NCI-H524 treated with DMSO at 0.1 percent for 48 hours (cell line): Measurements from ENCODE around the gene CUZD1.

ENCODE experiments used
- DNase-seq: peaks from one replicate; lab custom pipeline; 2025; lab: John Stamatoyannopoulos, UW

Gene CUZD1

DNA sequence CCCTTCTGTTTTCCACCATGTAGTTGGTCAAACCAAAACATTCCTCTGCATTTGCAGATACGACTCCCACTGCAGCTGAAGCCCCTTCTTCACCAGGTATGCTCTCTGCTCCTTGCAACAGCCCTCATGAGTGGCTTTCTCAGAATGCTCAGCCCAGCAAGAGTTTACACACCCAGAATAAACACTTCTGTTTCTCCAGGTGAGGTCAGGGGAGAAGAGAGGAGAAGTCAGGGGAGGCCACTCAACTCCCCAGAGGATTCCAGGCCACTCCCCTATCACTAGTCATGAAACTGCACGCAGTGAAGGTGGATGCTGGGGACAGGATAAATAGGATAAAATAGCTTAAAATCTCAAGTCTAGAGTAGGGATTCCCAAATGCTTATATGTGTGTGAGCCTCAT, 31.2 kb downstream of the CUZD1 start:
- DNase-seq = no peak

DNA sequence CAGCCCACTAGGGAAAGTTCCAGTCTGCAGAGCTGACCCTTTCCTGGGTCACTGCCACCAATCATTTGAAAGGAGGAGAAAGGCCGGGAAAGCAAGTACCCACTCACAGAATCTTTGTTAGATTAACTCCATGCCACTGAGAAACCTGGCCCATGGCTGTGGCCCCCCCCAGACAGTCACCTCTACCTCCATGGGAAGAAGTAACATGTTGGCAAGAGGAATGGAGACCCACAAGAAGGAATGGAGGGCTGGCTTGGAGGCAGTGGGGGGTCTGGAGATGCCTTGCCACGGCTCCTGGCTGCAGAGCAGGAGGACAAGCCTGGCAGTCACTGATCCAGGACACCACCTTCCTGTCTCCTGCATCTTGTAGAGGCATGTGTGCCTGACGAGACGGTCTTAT, 32.9 kb downstream of the CUZD1 start:
- no peak for DNase-seq

DNA sequence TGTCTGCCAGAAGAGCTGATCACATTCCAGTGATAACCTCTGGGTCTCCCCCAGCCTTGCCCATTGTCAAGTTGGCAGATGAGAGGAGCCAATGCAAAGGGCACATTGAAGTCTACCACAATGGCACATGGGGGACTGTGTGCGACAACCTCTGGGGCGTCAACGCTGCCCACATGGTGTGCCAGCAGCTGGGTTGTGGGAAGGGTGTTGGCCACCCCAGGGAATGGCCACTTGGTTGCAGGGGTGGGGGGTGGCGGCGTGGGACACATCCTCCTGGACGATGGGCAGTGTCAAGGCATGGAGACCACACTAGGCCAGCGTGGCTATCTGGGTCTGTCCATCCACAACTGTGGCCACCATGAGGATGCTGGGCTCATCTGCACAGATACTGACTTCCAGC, 43.4 kb downstream of the CUZD1 start:
- DNase-seq = no peak

DNA sequence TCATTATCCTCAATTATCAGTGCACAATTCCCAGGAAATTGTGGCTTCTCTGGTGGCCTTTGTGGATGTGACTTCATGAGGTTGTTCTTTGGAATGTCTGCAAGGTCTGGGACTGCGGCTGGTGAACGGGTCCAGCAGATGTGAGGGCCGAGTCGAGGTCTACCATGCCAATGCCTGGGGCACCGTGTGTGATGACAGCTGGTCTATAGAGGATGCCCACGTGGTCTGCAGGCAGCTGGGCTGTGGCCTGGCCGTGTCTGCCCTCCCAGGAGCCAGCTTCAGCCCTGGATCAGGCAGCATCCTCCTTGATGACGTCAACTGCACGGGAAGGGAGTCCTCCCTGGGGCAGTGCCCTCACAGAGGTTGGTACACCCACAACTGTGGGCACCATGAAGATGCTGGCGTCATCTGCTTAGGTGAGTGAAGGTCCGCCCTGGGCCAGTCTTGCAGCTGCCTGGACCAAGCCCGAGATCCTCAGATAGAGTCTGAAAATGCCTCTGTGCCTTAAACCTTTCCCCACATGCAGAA, 46.9 kb downstream of the CUZD1 start:
- DNase-seq = no peak

DNA sequence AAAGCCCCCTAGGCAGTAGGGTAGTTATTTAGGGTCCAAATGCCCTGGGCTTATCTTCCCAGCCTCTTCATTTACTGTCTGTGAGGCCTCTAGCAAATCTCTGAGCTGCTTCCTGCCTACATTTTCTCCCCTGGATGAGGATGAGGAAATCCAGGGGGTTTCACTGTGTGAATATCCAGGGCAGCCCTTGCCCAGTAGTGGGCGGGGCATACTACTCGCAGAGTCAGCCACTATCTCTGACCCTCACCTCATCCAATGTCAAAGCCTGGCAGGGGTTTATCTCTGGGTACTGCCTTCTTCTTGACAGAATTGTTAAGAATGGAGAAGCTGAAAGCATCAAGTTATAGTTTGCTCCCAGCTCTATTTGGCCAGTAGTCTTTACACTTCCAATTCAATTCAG, 48.9 kb downstream of the CUZD1 start:
- DNase-seq = no peak

DNA sequence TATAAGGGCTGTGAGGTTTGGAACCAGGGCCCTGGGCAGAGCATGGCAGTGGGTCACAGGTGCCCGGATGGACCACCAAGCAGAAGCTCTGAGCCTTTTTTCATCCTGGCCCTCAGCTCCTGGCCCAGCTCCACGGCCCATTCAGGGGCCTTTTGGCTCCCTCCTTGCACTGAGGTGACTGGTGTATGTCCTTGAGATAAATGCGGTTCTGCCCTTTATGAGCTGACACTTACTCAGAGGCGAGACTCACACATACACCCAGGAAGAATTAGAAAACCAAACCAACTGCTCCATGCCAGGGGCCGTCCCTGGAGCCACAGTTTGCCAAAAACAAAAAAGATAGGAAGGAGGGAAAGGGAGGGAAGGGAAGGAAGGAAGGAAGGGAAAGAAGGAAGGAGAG, 49.7 kb downstream of the CUZD1 start:
- no peak for DNase-seq

DNA sequence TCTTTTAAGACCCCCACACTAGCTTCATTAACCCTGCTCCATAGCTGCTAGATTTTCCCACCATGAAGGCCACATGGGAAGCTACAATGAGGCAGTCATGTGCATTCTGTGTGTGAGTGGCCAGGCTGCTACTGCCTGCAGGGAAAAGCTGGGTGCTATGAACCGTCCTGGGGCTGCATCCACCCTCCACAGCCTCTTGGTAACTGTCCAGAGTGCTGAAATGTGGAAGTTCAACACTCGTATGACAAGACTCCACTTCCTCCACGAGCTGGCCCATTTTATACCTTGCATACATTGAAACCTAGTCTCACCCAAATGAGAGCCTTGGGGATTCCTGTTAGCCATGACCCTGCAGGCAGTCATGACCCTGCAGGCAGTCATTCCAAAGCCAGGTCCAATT, 59.4 kb downstream of the CUZD1 start:
- DNase-seq = no peak

DNA sequence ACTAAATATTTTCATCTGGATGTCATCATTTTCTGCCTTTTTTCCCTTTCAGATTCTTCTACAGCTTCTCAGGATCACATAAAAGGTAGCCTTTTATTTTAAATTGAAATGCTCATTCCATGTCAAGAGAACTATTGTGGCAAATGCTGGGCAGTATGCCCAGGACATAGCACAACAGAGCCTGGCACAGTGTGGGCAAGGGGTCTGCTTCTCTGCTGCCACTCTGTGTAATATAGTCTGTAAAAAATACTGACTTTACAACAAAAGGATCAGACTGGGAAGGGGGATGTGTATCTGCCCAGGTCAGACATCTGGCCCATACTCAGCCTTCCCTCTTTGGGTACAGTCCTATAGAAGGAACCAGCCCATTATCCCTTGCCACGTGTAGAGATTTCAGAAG, 62.7 kb downstream of the CUZD1 start:
- no peak for DNase-seq
